WTC11 (cell line): Measurements from ENCODE around the gene NDRG3. TPM values are rescaled to one million over a fixed set of nuclear protein-coding genes. Genes with fewer than 3 reads are reported as not detected.

Experiments used
- ATAC-seq: fragments of 200-7000 bp; cut with Tn5 transposase; 2 replicates; pipeline ENCODE4 v1.10.0; 2021; ENCODE audit warnings: mild to moderate bottlenecking, moderate library complexity
- CTCF ChIA-PET: fragments of 300-600 bp; sonication (Branson Sonifier 250); formaldehyde crosslinking; loops from one replicate; lab custom pipeline; 2021; ENCODE audit warnings: antibody characterized with exemption; lab: Charles Lee
- POLR2A ChIA-PET: fragments of 350-600 bp; sonication (Branson Sonifier 250); formaldehyde crosslinking; loops from one replicate; lab custom pipeline; 2021; ENCODE audit warnings: antibody characterized with exemption; lab: Charles Lee
- DNase-seq: peaks from one replicate; pipeline ENCODE4 v3.0.0; 2021; ENCODE audit warnings: low spot score
- H3K27ac Mint-ChIP-seq: 2 replicates; pipeline ENCODE4 v1.8.0; 2021; ENCODE audit warnings: mixed read lengths
- H3K27me3 Mint-ChIP-seq: 2 replicates; pipeline ENCODE4 v1.8.0; 2021; ENCODE audit warnings: low read depth, mild to moderate bottlenecking, moderate library complexity, mixed read lengths
- H3K36me3 Mint-ChIP-seq: 2 replicates; pipeline ENCODE4 v1.8.0; 2021; ENCODE audit warnings: mixed read lengths
- H3K4me1 Mint-ChIP-seq: 2 replicates; pipeline ENCODE4 v1.8.0; 2022; ENCODE audit warnings: mixed read lengths
- H3K4me3 Mint-ChIP-seq: 2 replicates; pipeline ENCODE4 v1.8.0; 2021; ENCODE audit warnings: mild to moderate bottlenecking, moderate library complexity, mixed read lengths
- H3K9me3 Mint-ChIP-seq: 2 replicates; pipeline ENCODE4 v1.8.0; 2021; ENCODE audit warnings: mixed read lengths
- ATF1 ChIP-seq: sonication (generic); formaldehyde crosslinking; IDR thresholded peaks from 2 replicates; pipeline ENCODE4 v1.8.1; 2023; ENCODE audit warnings: mild to moderate bottlenecking, moderate library complexity, missing genetic modification reagents
- ELF4 ChIP-seq: sonication (generic); formaldehyde crosslinking; IDR thresholded peaks from 2 replicates; pipeline ENCODE4 v1.8.1; 2022; ENCODE audit warnings: low read depth, mild to moderate bottlenecking, moderate library complexity, missing genetic modification reagents
- EMX1 ChIP-seq: fragments of 250-450 bp; sonication (Bioruptor Pico); IDR thresholded peaks from 2 replicates; pipeline ENCODE4 v1.8.0; 2021; ENCODE audit warnings: mild to moderate bottlenecking
- ETV6 ChIP-seq: sonication (generic); formaldehyde crosslinking; IDR thresholded peaks from 2 replicates; pipeline ENCODE4 v1.8.1; 2022; ENCODE audit warnings: mild to moderate bottlenecking, missing genetic modification reagents
- FOXK1 ChIP-seq: sonication (generic); formaldehyde crosslinking; IDR thresholded peaks from 2 replicates; pipeline ENCODE4 v1.8.0; 2022; ENCODE audit warnings: mild to moderate bottlenecking, moderate library complexity, missing genetic modification reagents
- JUN ChIP-seq: sonication (generic); formaldehyde crosslinking; IDR thresholded peaks from 2 replicates; pipeline ENCODE4 v1.8.0; 2023; ENCODE audit warnings: mild to moderate bottlenecking, missing genetic modification reagents
- NFYB ChIP-seq: sonication (generic); formaldehyde crosslinking; conservative IDR thresholded peaks from 2 replicates; pipeline ENCODE4 v1.8.0; 2022; ENCODE audit warnings: low read depth, missing genetic modification reagents
- OVOL2 ChIP-seq: fragments of 250-450 bp; sonication (Bioruptor Pico); IDR thresholded peaks from 2 replicates; pipeline ENCODE4 v1.9.0; 2021; ENCODE audit warnings: mild to moderate bottlenecking, borderline replicate concordance
- PRRX2 ChIP-seq: fragments of 250-450 bp; sonication (Bioruptor Pico); IDR thresholded peaks from 2 replicates; pipeline ENCODE4 v1.8.0; 2021; ENCODE audit warnings: mild to moderate bottlenecking
- TCF7 ChIP-seq: sonication (generic); formaldehyde crosslinking; IDR thresholded peaks from 2 replicates; pipeline ENCODE4 v1.8.0; 2022; ENCODE audit warnings: mild to moderate bottlenecking, low read depth, missing genetic modification reagents, moderate library complexity
- ZNF396 ChIP-seq: fragments of 250-450 bp; sonication (Bioruptor Pico); IDR thresholded peaks from 2 replicates; pipeline ENCODE4 v1.8.0; 2021; ENCODE audit warnings: mild to moderate bottlenecking, moderate library complexity, borderline replicate concordance
- ZNF423 ChIP-seq: fragments of 250-450 bp; sonication (Bioruptor Pico); IDR thresholded peaks from 2 replicates; pipeline ENCODE4 v2.1.2; 2022; ENCODE audit warnings: mild to moderate bottlenecking, moderate library complexity
- ZNF671 ChIP-seq: fragments of 250-450 bp; sonication (Bioruptor Pico); IDR thresholded peaks from 2 replicates; pipeline ENCODE4 v1.8.0; 2021; ENCODE audit warnings: mild to moderate bottlenecking
- total RNA-seq: library from RNA; stranded (reverse); gene quantifications from 3 replicates; pipeline ENCODE4 v1.2.3, GENCODE V29; 2021
- TF ChIP-seq, protein P1 (sequence below): sonication (generic); formaldehyde crosslinking; IDR thresholded peaks from 2 replicates; pipeline ENCODE4 v1.8.1; 2023; ENCODE audit warnings: mild to moderate bottlenecking, missing genetic modification reagents
- TF ChIP-seq, protein P2 (sequence below): fragments of 250-450 bp; sonication (Bioruptor Pico); IDR thresholded peaks from 2 replicates; pipeline ENCODE4 v1.8.0; 2021; ENCODE audit warnings: mild to moderate bottlenecking
- TF ChIP-seq, protein P3 (sequence below): fragments of 250-450 bp; sonication (Bioruptor Pico); IDR thresholded peaks from 2 replicates; pipeline ENCODE4 v1.9.0; 2021; ENCODE audit warnings: mild to moderate bottlenecking
- TF ChIP-seq, protein P4 (sequence below): sonication (generic); formaldehyde crosslinking; IDR thresholded peaks from 2 replicates; pipeline ENCODE4 v1.8.0; 2023; ENCODE audit warnings: missing genetic modification reagents, mild to moderate bottlenecking, borderline replicate concordance
- TF ChIP-seq, protein P5 (sequence below): sonication (generic); formaldehyde crosslinking; IDR thresholded peaks from 2 replicates; pipeline ENCODE4 v1.8.1; 2022; ENCODE audit warnings: low read depth, mild to moderate bottlenecking, moderate library complexity, missing genetic modification reagents, borderline replicate concordance
- TF ChIP-seq, protein P6 (sequence below): fragments of 250-450 bp; sonication (Bioruptor Pico); IDR thresholded peaks from 2 replicates; pipeline ENCODE4 v1.9.0; 2021; ENCODE audit warnings: mild to moderate bottlenecking

The NDRG3 gene
- total RNA-seq, 1 experiment from 2014 or later, result 27.0 TPM

DNA sequence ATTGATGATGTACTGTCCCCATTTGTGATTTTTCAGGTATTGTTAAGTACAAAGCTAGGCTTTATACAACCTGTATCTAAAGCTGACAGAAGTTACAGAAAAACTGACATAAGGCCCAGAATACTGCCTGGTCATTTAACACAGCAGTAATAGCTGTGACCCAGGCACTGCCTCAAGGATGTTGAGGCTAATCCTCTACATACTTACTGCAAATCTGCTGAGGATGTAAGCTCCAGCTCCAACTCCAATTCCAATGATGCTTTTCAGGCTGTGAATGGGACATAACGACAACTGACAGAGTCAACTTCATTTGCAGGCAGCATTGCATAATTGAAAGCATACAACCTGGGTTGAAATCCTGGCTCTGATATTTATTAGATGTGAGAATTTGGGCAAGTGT is 63.6 kb downstream of the NDRG3 start (continued):
- TF ChIP-seq ZNF423 (CRISPR knock-in tag), result no peak
- TF ChIP-seq ELF4 (CRISPR knock-in tag), result no peak

DNA sequence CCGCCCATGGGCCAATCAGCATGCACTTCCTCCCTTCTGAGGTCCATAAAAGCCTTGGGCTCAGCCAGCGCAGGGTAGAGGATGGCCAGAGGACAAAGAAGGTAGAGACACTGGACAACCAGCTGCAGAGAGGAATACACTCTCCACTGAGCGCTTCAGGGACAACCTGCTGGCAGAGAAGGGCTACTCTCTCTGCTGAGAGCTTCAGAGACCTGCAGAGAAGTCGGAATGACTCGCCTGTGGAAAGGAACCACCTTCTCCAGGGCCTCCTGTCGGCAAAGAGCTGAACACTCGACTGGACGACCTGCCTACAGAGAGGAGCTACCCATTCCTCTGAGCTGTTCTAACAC is 68.5 kb downstream of the NDRG3 start:
- DNase-seq (no peak), ATAC-seq (no peak)
- H3K4me3 Mint-ChIP-seq, result peak overlapping the region; percentile 86
- ChIA-PET CTCF (interaction anchor here (0.7 to 2.5 kb wide), 15 partner anchors 11 to 347 kb away, joined by 3 to 9 read pairs (median 4); partner anchors contain the start of gene NDRG3), POLR2A (interaction anchor here (0.6 to 2.1 kb wide), 8 partner anchors 11 to 1159 kb away, joined by 3 to 7 read pairs (median 3); partner anchors contain the start of genes DSN1, NDRG3 and TGIF2)
- TF ChIP-seq ZNF671 (CRISPR knock-in tag), result 0 out of 2 replicates have a peak, but pooled peaks have one; percentile 11
- TF ChIP-seq FOXK1 (CRISPR knock-in tag), result 0 out of 2 replicates have a peak, but pooled peaks have one; percentile 20
- TF ChIP-seq, protein P1, sequence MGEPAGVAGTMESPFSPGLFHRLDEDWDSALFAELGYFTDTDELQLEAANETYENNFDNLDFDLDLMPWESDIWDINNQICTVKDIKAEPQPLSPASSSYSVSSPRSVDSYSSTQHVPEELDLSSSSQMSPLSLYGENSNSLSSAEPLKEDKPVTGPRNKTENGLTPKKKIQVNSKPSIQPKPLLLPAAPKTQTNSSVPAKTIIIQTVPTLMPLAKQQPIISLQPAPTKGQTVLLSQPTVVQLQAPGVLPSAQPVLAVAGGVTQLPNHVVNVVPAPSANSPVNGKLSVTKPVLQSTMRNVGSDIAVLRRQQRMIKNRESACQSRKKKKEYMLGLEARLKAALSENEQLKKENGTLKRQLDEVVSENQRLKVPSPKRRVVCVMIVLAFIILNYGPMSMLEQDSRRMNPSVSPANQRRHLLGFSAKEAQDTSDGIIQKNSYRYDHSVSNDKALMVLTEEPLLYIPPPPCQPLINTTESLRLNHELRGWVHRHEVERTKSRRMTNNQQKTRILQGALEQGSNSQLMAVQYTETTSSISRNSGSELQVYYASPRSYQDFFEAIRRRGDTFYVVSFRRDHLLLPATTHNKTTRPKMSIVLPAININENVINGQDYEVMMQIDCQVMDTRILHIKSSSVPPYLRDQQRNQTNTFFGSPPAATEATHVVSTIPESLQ, result no peak
- TF ChIP-seq, protein P2, sequence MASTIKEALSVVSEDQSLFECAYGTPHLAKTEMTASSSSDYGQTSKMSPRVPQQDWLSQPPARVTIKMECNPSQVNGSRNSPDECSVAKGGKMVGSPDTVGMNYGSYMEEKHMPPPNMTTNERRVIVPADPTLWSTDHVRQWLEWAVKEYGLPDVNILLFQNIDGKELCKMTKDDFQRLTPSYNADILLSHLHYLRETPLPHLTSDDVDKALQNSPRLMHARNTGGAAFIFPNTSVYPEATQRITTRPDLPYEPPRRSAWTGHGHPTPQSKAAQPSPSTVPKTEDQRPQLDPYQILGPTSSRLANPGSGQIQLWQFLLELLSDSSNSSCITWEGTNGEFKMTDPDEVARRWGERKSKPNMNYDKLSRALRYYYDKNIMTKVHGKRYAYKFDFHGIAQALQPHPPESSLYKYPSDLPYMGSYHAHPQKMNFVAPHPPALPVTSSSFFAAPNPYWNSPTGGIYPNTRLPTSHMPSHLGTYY (CRISPR knock-in tag), result 0 out of 2 replicates have a peak, but pooled peaks have one; percentile 41
- TF ChIP-seq EMX1 (CRISPR knock-in tag), result 0 out of 2 replicates have a peak, but pooled peaks have one; percentile 35
- TF ChIP-seq ETV6, result peak; percentile 18; the same call in 1 of the 2 replicates
- TF ChIP-seq, protein P3, sequence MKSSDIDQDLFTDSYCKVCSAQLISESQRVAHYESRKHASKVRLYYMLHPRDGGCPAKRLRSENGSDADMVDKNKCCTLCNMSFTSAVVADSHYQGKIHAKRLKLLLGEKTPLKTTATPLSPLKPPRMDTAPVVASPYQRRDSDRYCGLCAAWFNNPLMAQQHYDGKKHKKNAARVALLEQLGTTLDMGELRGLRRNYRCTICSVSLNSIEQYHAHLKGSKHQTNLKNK, result peak; percentile 87
- TF ChIP-seq PRRX2 (CRISPR knock-in tag), result 0 out of 2 replicates have a peak, but pooled peaks have one; percentile 15
- TF ChIP-seq NFYB (CRISPR knock-in tag), result no peak
- no peaks in the 10 kb centered on the region for H3K9me3 Mint-ChIP-seq
- H3K27ac Mint-ChIP-seq, result peak overlapping the region; percentile 99
- H3K36me3 Mint-ChIP-seq, result peaks cover 22% of the 10 kb centered on the region
- peaks cover 10% of the 10 kb centered on the region for H3K4me1 Mint-ChIP-seq
- no peaks in the 10 kb centered on the region for H3K27me3 Mint-ChIP-seq

DNA sequence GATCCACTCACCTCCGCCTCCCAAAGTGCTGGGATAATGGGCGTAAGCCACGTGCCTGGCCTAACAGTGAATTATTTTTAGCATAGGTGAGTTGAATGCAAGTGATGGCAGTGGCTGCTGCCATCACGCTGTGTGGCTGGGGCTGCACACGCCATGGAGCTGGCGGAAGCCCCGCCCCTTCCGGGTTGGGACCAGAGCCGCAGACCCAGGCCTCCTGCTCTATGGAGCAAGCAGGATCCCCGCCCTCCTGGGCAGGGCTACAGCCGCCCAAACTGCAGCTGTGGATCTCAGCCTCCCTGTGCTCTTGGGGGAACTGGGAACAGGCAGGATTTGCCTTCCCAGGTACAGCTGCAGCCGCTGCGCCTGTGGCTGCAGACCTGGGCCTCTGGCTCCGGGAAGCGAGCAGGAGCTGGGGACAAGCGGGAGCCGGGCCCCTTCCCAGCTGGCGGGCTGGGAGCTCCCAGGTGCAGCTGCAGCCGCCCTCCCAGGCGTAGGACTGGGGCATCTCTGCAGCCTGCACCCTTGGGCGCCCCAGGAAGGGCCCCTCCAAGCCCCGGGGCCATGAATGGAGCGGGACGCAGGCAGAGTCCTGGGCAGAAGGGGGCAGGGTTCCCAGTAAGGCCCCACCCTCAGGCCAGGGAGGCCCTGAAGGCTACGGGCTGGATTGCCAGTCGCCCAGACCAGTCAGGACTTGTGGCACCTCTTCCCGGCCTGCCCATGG is 69.0 kb downstream of the NDRG3 start:
- no peaks in the 10 kb centered on the region for H3K9me3 Mint-ChIP-seq
- H3K4me3 Mint-ChIP-seq, result peak overlapping the region; percentile 86
- H3K4me1 Mint-ChIP-seq, result peaks cover 10% of the 10 kb centered on the region
- peak; percentile 97 for ATAC-seq
- no peaks in the 10 kb centered on the region for H3K27me3 Mint-ChIP-seq
- H3K36me3 Mint-ChIP-seq, result peaks cover 17% of the 10 kb centered on the region
- CTCF ChIA-PET, result interaction anchor here (0.7 to 2.5 kb wide), 17 partner anchors 10 to 346 kb away, joined by 3 to 9 read pairs (median 4); partner anchors contain the start of genes DSN1, NDRG3 and RAB5IF
- H3K27ac Mint-ChIP-seq, result peak overlapping the region; percentile 99
- POLR2A ChIA-PET, result interaction anchor here (0.8 to 2.1 kb wide), 6 partner anchors 11 to 105 kb away, joined by 3 to 7 read pairs (median 4); partner anchors contain the start of genes DSN1 and NDRG3
- DNase-seq, result peak; percentile 92
- TF ChIP-seq NFYB (CRISPR knock-in tag), result peak; percentile 98
- TF ChIP-seq, protein P4, sequence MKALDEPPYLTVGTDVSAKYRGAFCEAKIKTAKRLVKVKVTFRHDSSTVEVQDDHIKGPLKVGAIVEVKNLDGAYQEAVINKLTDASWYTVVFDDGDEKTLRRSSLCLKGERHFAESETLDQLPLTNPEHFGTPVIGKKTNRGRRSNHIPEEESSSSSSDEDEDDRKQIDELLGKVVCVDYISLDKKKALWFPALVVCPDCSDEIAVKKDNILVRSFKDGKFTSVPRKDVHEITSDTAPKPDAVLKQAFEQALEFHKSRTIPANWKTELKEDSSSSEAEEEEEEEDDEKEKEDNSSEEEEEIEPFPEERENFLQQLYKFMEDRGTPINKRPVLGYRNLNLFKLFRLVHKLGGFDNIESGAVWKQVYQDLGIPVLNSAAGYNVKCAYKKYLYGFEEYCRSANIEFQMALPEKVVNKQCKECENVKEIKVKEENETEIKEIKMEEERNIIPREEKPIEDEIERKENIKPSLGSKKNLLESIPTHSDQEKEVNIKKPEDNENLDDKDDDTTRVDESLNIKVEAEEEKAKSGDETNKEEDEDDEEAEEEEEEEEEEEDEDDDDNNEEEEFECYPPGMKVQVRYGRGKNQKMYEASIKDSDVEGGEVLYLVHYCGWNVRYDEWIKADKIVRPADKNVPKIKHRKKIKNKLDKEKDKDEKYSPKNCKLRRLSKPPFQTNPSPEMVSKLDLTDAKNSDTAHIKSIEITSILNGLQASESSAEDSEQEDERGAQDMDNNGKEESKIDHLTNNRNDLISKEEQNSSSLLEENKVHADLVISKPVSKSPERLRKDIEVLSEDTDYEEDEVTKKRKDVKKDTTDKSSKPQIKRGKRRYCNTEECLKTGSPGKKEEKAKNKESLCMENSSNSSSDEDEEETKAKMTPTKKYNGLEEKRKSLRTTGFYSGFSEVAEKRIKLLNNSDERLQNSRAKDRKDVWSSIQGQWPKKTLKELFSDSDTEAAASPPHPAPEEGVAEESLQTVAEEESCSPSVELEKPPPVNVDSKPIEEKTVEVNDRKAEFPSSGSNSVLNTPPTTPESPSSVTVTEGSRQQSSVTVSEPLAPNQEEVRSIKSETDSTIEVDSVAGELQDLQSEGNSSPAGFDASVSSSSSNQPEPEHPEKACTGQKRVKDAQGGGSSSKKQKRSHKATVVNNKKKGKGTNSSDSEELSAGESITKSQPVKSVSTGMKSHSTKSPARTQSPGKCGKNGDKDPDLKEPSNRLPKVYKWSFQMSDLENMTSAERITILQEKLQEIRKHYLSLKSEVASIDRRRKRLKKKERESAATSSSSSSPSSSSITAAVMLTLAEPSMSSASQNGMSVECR (CRISPR knock-in tag), result peak; percentile 72; the same call in 1 of the 2 replicates
- TF ChIP-seq TCF7 (CRISPR knock-in tag), result peak; percentile 49; the same call in 1 of the 2 replicates
- TF ChIP-seq OVOL2 (CRISPR knock-in tag), result no peak
- TF ChIP-seq JUN (CRISPR knock-in tag), result no peak
- no peak for TF ChIP-seq ELF4 (CRISPR knock-in tag)
- TF ChIP-seq, protein P5, sequence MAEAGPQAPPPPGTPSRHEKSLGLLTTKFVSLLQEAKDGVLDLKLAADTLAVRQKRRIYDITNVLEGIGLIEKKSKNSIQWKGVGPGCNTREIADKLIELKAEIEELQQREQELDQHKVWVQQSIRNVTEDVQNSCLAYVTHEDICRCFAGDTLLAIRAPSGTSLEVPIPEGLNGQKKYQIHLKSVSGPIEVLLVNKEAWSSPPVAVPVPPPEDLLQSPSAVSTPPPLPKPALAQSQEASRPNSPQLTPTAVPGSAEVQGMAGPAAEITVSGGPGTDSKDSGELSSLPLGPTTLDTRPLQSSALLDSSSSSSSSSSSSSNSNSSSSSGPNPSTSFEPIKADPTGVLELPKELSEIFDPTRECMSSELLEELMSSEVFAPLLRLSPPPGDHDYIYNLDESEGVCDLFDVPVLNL (CRISPR knock-in tag), result no peak
- no peak for TF ChIP-seq ZNF396 (CRISPR knock-in tag)
- TF ChIP-seq ATF1 (CRISPR knock-in tag), result 0 out of 2 replicates have a peak, but pooled peaks have one; percentile 61
- TF ChIP-seq, protein P6, sequence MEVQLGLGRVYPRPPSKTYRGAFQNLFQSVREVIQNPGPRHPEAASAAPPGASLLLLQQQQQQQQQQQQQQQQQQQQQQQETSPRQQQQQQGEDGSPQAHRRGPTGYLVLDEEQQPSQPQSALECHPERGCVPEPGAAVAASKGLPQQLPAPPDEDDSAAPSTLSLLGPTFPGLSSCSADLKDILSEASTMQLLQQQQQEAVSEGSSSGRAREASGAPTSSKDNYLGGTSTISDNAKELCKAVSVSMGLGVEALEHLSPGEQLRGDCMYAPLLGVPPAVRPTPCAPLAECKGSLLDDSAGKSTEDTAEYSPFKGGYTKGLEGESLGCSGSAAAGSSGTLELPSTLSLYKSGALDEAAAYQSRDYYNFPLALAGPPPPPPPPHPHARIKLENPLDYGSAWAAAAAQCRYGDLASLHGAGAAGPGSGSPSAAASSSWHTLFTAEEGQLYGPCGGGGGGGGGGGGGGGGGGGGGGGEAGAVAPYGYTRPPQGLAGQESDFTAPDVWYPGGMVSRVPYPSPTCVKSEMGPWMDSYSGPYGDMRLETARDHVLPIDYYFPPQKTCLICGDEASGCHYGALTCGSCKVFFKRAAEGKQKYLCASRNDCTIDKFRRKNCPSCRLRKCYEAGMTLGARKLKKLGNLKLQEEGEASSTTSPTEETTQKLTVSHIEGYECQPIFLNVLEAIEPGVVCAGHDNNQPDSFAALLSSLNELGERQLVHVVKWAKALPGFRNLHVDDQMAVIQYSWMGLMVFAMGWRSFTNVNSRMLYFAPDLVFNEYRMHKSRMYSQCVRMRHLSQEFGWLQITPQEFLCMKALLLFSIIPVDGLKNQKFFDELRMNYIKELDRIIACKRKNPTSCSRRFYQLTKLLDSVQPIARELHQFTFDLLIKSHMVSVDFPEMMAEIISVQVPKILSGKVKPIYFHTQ (CRISPR knock-in tag), result no peak
